Neural progenitor cell (in vitro differentiated cells): Measurements from ENCODE around the gene MYL4. TPM values are rescaled to one million over a fixed set of nuclear protein-coding genes. Genes with fewer than 3 reads are reported as not detected.
"Not testable (repeated sequence)": the region's sequence is repeated elsewhere in the genome, so short reads cannot be mapped to it uniquely, and the experiment has no call there.

Experiments used
- DNase-seq: peaks from one replicate; pipeline ENCODE4 v3.0.0-alpha.2; 2016; ENCODE audit warnings: low spot score
- H2AFZ ChIP-seq: fragments of 200-600 bp; sonication (generic); replicated peaks from 2 replicates; pipeline ENCODE4 v1.6.1; 2016; ENCODE audit warnings: antibody characterized with exemption
- H3F3A ChIP-seq: fragments of 200-600 bp; sonication (generic); 2 replicates; pipeline ENCODE4 v1.6.1; 2016; ENCODE audit warnings: antibody characterized with exemption, low read depth
- H3K27ac ChIP-seq: fragments of 200-600 bp; sonication (generic); 2 replicates; pipeline ENCODE4 v1.5.1; 2016; ENCODE audit warnings: mild to moderate bottlenecking
- H3K27me3 ChIP-seq: fragments of 200-600 bp; sonication (generic); 2 replicates; pipeline ENCODE4 v1.6.1; 2016; ENCODE audit warnings: mild to moderate bottlenecking, moderate library complexity
- H3K36me3 ChIP-seq: fragments of 200-600 bp; sonication (generic); 2 replicates; pipeline ENCODE4 v1.5.1; 2016
- H3K4me1 ChIP-seq: fragments of 200-600 bp; sonication (generic); 2 replicates; pipeline ENCODE4 v1.6.1; 2016; ENCODE audit warnings: mixed run types
- H3K4me2 ChIP-seq: fragments of 200-600 bp; sonication (generic); 2 replicates; pipeline ENCODE4 v1.6.1; 2016
- H3K4me3 ChIP-seq: fragments of 200-600 bp; sonication (generic); 2 replicates; pipeline ENCODE4 v1.5.1; 2016
- H3K79me2 ChIP-seq: fragments of 200-600 bp; sonication (generic); 2 replicates; pipeline ENCODE4 v1.6.1; 2016; ENCODE audit warnings: low read depth
- H3K9ac ChIP-seq: fragments of 200-600 bp; sonication (generic); 2 replicates; pipeline ENCODE4 v1.6.1; 2016
- H3K9me3 ChIP-seq: fragments of 200-600 bp; sonication (generic); 2 replicates; pipeline ENCODE4 v1.5.1; 2016; ENCODE audit warnings: low read depth
- H4K20me1 ChIP-seq: fragments of 200-600 bp; sonication (generic); 2 replicates; pipeline ENCODE4 v1.6.1; 2016; ENCODE audit warnings: low read depth
- H3K27ac Mint-ChIP-seq: 3 replicates; pipeline ENCODE4 v1.8.0; 2021; ENCODE audit warnings: mixed read lengths
- H3K27me3 Mint-ChIP-seq: 2 replicates; pipeline ENCODE4 v1.8.0; 2022; ENCODE audit warnings: low read depth, mild to moderate bottlenecking, inconsistent platforms, moderate library complexity, mixed read lengths; ENCODE audit not compliant: insufficient read depth
- H3K36me3 Mint-ChIP-seq: 3 replicates; pipeline ENCODE4 v1.8.0; 2021; ENCODE audit warnings: mixed read lengths
- H3K4me1 Mint-ChIP-seq: 3 replicates; pipeline ENCODE4 v1.8.0; 2021; ENCODE audit warnings: mixed read lengths
- H3K4me3 Mint-ChIP-seq: 3 replicates; pipeline ENCODE4 v1.8.0; 2021; ENCODE audit warnings: mild to moderate bottlenecking, moderate library complexity, mixed read lengths
- H3K9me3 Mint-ChIP-seq: 3 replicates; pipeline ENCODE4 v1.8.0; 2020; ENCODE audit warnings: mixed read lengths
- CTCF ChIP-seq: fragments of 200-600 bp; sonication (generic); IDR thresholded peaks from 2 replicates; pipeline ENCODE4 v1.5.1; 2017; ENCODE audit warnings: antibody characterized with exemption, mild to moderate bottlenecking
- EZH2 ChIP-seq: fragments of 200-600 bp; sonication (generic); IDR thresholded peaks from 2 replicates; pipeline ENCODE4 v1.6.1; 2017; ENCODE audit warnings: antibody characterized with exemption, mild to moderate bottlenecking, moderate library complexity
- EZH2phosphoT487 ChIP-seq: fragments of 200-600 bp; sonication (generic); IDR thresholded peaks from 2 replicates; pipeline ENCODE4 v1.6.1; 2017; ENCODE audit warnings: antibody characterized with exemption
- total RNA-seq: library from RNA; depleted of rRNA; stranded (reverse); fragments of >200 nt; gene quantifications from 2 replicates; pipeline ENCODE4 v1.2.3, GENCODE V29; 2015; ENCODE audit warnings: low replicate concordance

MYL4 gene
- total RNA-seq, 1 donor from 2014 or later, result 0.37 TPM

- Histone ChIP-seq H3K9ac (no peak overlapping the region), H3K27me3 (no peaks in the 10 kb centered on the region), H3K4me1 (no peaks in the 10 kb centered on the region), H3K9me3 (no peaks in the 10 kb centered on the region), H4K20me1 (no peaks in the 10 kb centered on the region), H3K4me3 (no peak overlapping the region), H3F3A (no peaks in the 10 kb centered on the region), H2AFZ (no peak overlapping the region), H3K4me2 (no peak overlapping the region), H3K27ac (no peak overlapping the region), H3K36me3 (no peaks in the 10 kb centered on the region), H3K79me2 (no peaks in the 10 kb centered on the region)
- Mint-ChIP-seq H3K9me3 (peaks cover 16% of the 10 kb centered on the region), H3K27me3 (peaks cover 7% of the 10 kb centered on the region), H3K27ac (no peak overlapping the region), H3K4me1 (peaks cover 18% of the 10 kb centered on the region), H3K4me3 (no peak overlapping the region), H3K36me3 (peaks cover 2% of the 10 kb centered on the region)
- TF ChIP-seq EZH2phosphoT487 (no peak), CTCF (no peak), EZH2 (no peak)
- no peak for DNase-seq
These were observed 56.9 kb downstream of the MYL4 start for GRCh38 chr17:47265983-47266541.

GRCh38 chr17:47266782-47267181 is 57.6 kb downstream of the MYL4 start:
- Histone ChIP-seq H3K36me3 (no peaks in the 10 kb centered on the region), H3K4me1 (no peaks in the 10 kb centered on the region), H3K27me3 (no peaks in the 10 kb centered on the region), H2AFZ (no peak overlapping the region), H4K20me1 (no peaks in the 10 kb centered on the region), H3K4me2 (no peak overlapping the region), H3K27ac (no peak overlapping the region), H3K9ac (no peak overlapping the region), H3K9me3 (no peaks in the 10 kb centered on the region), H3F3A (no peaks in the 10 kb centered on the region), H3K79me2 (no peaks in the 10 kb centered on the region), H3K4me3 (no peak overlapping the region)
- H3K27ac Mint-ChIP-seq, result peak overlapping the region; percentile 82
- no peak for TF ChIP-seq CTCF
- TF ChIP-seq EZH2phosphoT487, result no peak
- no peak for TF ChIP-seq EZH2
- no peak overlapping the region for H3K4me3 Mint-ChIP-seq
- DNase-seq, result no peak
- peaks cover 2% of the 10 kb centered on the region for H3K36me3 Mint-ChIP-seq
- peaks cover 16% of the 10 kb centered on the region for H3K9me3 Mint-ChIP-seq
- peaks cover 18% of the 10 kb centered on the region for H3K4me1 Mint-ChIP-seq
- H3K27me3 Mint-ChIP-seq, result peaks cover 7% of the 10 kb centered on the region

GRCh38 chr17:47267354-47267828 is 58.2 kb downstream of the MYL4 start:
- H3K36me3 Mint-ChIP-seq, result peaks cover 2% of the 10 kb centered on the region
- Histone ChIP-seq H2AFZ (no peak overlapping the region), H3K27me3 (no peaks in the 10 kb centered on the region), H3K9ac (no peak overlapping the region), H3K9me3 (no peaks in the 10 kb centered on the region), H3F3A (no peaks in the 10 kb centered on the region), H3K27ac (no peak overlapping the region), H3K79me2 (no peaks in the 10 kb centered on the region), H3K4me2 (no peak overlapping the region), H3K4me1 (no peaks in the 10 kb centered on the region), H3K36me3 (no peaks in the 10 kb centered on the region), H3K4me3 (no peak overlapping the region), H4K20me1 (no peaks in the 10 kb centered on the region)
- H3K9me3 Mint-ChIP-seq, result peaks cover 16% of the 10 kb centered on the region
- peaks cover 6% of the 10 kb centered on the region for H3K27me3 Mint-ChIP-seq
- no peak overlapping the region for H3K4me3 Mint-ChIP-seq
- H3K27ac Mint-ChIP-seq, result no peak overlapping the region
- DNase-seq, result no peak
- TF ChIP-seq EZH2phosphoT487 (no peak), CTCF (no peak), EZH2 (no peak)
- H3K4me1 Mint-ChIP-seq, result peaks cover 18% of the 10 kb centered on the region

- H3K36me3 Mint-ChIP-seq, H2AFZ ChIP-seq, H3K4me1 ChIP-seq, H3K36me3 ChIP-seq, H4K20me1 ChIP-seq, H3K27me3 Mint-ChIP-seq, H3K27ac Mint-ChIP-seq, DNase-seq, H3K4me3 ChIP-seq, H3K4me3 Mint-ChIP-seq, H3K4me2 ChIP-seq, H3K9ac ChIP-seq, H3K27ac ChIP-seq, H3K9me3 ChIP-seq, H3K79me2 ChIP-seq, H3F3A ChIP-seq, H3K27me3 ChIP-seq: not testable (repeated sequence)
- Mint-ChIP-seq H3K4me1 (peaks cover 18% of the 10 kb centered on the region), H3K9me3 (peaks cover 18% of the 10 kb centered on the region)
These were observed 59.8 kb downstream of the MYL4 start for GRCh38 chr17:47268964-47269363.

- not testable (repeated sequence) for H3K4me1 ChIP-seq, H3K27ac ChIP-seq, H3K79me2 ChIP-seq, H3K4me3 Mint-ChIP-seq, H3K4me2 ChIP-seq, H3F3A ChIP-seq, H3K4me3 ChIP-seq, H3K27me3 Mint-ChIP-seq, H2AFZ ChIP-seq, DNase-seq, H3K27me3 ChIP-seq, H3K36me3 ChIP-seq, H4K20me1 ChIP-seq, H3K9ac ChIP-seq, H3K9me3 ChIP-seq, H3K36me3 Mint-ChIP-seq, H3K27ac Mint-ChIP-seq
- peaks cover 19% of the 10 kb centered on the region for H3K4me1 Mint-ChIP-seq
- peaks cover 18% of the 10 kb centered on the region for H3K9me3 Mint-ChIP-seq
These were observed 60.6 kb downstream of the MYL4 start for GRCh38 chr17:47269561-47270280.
